Adipose tissue (tissue), 3 donors: Measurements from ENCODE around the gene FCAMR. TPM values are rescaled to one million over a fixed set of nuclear protein-coding genes. Genes with fewer than 3 reads are reported as not detected.

ENCODE experiments used
- H3K27ac ChIP-seq: one replicate; pipeline ENCODE4 v1.5.1; 2013; ENCODE audit warnings: low read depth, low read length
- WGBS, 3 donors: extraction: QIAGEN DNeasy Blood & Tissue Kit; methylation state at CpG; one replicate each; pipeline ENCODE4 v1.1.7; 2013; 5-methylcytosine and 5-hydroxymethylcytosine counted together
- polyA plus RNA-seq, 3 donors: library from polyadenylated mRNA; stranded (reverse); fragments of 200-250 nt; gene quantifications; one replicate each; pipeline ENCODE4 v1.2.3, GENCODE V29; 2013
- donor health status: healthy with polysubstance abuse.
- donor health status: Bipolar disorder and iron deficiency.
- donor health status: healthy.

Gene FCAMR
- polyA plus RNA-seq, 3 donors, result 0.90 TPM; not detected in 2

DNA sequence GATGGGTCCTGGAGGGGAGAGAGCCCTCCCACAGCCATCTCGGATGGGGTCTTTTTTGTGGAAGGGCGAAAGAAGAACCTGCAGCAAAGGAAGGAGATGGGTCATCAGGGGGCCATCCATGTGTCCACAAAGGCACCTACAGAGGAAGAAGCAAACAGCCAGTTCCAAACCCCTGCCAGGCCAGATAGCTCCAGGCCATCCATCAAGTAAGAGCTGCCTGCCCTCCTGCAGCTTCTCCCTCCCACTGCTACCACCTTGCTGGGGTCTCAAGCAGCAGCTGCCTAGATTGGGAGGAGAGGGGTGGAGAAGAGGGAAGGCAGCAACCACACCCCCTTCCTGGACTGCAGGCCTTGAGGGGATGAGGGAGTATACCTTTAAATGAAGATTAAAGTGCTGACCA is 4.5 kb downstream of the FCAMR start:
- WGBS, 3 donors, result 69 to 100% (median 89%) methylated on average over 2 of the region's 2 CpGs

DNA sequence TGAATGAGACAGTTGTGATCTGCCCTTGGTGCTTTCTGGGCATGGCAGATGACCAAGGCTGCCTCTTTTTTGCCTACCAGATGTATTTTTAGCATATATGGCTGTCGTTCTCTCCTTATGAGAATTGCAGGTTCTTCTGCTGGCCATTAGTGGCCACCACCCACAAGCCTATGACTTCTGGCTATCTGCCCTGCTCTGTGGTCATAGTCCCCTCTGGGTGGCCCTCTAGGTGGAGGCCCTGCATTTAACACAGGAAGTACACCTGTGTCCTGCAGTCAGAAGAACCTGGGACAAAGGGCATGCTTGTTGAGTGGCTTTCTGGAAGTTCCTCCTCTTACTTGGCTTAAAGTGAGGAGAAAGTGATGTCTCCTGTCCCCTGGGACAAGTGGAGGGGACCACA is 6.5 kb downstream of the FCAMR start:
- WGBS, 3 donors, result 79 to 92% (median 90%) methylated on average over 1 of the region's 1 CpG
- H3K27ac ChIP-seq, result no peak overlapping the region

More for the DNA sequence above, 4.5 kb downstream of the FCAMR start:
- no peak overlapping the region for H3K27ac ChIP-seq

DNA sequence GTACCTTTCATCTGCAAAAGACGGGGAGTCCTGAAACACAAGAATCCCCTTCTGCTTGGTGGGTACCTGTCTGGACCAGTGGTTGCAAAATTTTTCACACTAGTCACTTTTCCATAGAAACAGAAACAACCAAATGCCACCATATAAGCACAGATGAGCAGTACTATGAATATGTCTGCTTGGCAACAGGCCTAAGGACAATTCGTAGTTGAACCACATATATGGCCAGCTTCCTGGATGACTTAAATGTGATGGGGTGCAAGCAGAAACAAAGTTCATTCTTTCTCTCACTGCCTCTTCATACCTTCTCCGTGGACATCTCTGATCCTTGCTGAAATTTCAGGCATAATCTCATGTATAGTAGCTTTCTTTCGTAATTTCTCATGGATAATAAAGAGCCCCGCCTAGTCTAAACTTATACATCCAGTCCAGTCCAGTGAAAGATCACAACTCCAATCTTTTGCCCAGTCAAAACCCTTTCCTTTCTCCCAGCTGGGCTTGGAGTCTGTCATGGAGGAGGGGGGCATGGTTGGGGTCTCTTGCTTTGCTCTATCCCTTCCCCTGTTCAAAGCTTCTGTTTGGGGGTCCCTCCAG is 7.0 kb downstream of the FCAMR start:
- 85 to 88% (median 86%) methylated on average over 5 of the region's 5 CpGs for WGBS, 3 donors
- H3K27ac ChIP-seq, result no peak overlapping the region

DNA sequence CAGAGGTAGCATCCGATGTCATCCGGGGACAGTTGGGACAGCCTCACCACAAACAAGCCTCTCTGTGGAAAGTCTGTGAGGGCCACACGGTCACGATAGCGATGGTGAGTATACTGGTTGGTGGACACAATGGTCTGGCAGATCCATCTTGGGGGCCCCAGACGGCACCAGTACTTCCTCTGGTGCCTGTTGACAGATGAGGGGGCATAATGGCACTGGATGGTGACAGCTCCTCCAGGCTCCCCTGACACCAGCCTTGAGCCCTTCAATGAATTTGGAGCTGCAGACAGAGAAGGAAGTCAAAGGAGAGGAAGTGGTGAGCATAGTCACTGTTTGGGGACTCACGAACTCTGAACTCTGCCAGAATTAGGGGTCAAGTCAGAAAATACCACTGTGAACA is 8.0 kb downstream of the FCAMR start:
- WGBS, 3 donors, result 71 to 88% (median 83%) methylated on average over 7 of the region's 7 CpGs
- no peak overlapping the region for H3K27ac ChIP-seq

DNA sequence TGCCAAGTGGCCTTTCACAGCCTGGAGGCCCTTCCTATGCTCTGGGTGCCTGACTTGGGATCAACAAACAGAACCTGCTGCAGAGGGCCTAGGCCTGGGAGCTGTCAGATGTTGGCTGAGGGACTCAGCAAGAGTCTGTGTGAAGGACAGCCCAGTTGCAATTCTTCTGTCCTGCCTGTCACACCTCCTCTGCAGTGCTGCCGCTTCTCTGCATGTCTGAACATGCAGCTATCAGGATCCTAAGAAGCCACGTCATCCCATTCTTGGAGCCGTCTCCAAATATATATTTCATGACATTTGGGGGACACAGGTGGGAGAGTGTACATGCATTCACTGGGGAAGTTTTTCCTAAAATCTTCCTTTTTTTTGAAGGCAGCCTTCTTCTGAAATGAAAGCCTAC is 8.6 kb downstream of the FCAMR start:
- 57 to 96% (median 73%) methylated on average over 3 of the region's 3 CpGs for WGBS, 3 donors
- no peak overlapping the region for H3K27ac ChIP-seq

DNA sequence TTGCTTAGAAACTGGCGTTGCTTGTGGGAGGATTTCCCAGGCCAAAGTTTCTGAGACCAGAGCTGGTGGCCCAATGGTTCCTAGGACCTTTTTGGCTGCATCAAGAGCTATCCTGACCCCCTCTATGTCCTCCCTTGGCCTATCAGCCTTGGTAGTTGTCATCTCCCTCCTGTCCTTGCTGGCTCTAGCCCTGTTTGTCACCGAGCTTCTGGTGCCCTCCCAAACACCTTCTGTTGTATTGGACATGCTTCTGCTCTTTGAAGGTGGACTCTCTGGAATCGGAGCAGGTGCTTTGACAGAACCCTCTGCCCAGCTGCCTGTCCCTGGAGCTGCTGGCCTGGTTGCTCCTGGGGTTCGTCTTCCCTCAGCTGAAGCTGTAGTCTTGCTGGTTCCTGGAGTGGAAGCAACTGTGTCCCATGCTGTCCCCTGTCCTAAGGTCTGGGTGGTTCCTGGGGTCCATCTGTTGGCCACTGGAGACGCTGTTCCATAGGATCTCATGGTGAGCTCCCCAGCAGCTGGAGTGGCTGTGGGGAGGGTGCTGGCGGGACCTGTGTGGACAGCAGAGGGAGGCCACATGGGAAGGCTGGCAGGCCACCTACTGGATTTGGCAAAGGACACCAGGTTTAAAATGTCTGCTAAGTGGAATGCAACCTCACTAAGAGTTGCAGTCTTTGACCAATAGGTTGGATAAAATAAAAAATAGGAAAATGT is 9.4 kb downstream of the FCAMR start:
- WGBS, 3 donors, result 87 to 91% (median 88%) methylated on average over 6 of the region's 6 CpGs
- H3K27ac ChIP-seq, result no peak overlapping the region

DNA sequence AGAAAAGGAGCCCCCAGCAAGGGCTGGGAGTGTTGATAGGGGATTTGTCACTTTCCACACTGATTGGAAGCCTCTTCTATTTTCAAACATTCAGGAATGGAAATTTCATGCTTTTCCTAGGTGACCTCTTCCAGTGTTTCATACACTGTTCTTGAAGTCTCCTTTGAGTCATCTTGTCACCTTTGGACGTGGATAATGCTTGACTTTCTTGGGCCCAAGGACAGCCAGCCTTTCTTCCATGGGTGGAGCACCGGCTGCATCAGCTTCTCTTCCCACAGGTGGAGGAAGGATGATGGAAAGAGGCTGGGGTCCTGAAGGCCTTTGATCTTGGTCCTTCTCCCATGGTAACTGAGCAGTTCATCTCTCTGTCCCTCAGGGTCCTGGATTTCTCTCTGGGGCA is 12.1 kb downstream of the FCAMR start:
- WGBS, 3 donors, result 75 to 81% (median 80%) methylated on average over 2 of the region's 2 CpGs
- no peak overlapping the region for H3K27ac ChIP-seq

DNA sequence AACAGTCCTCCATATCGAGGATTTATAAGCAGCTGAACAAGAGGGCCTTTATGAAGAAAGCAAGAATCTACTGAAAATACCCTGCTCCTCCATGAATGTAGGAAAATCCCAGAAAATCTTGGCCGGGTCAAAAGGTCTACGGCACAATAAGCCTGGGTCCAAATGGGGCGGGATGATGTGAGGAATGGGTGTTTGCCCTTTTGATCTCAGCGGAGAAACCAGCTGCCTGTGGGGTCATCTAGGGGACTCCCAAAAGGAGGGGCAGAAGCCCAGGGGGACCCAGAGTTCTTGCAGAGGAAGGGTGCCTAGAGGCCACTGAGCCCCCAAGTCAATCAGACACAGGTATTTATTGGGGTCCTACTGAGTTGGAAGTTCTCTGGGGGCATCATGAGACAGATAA is 12.6 kb downstream of the FCAMR start:
- WGBS, 3 donors, result 83 to 88% (median 87%) methylated on average over 5 of the region's 5 CpGs
- no peak overlapping the region for H3K27ac ChIP-seq

DNA sequence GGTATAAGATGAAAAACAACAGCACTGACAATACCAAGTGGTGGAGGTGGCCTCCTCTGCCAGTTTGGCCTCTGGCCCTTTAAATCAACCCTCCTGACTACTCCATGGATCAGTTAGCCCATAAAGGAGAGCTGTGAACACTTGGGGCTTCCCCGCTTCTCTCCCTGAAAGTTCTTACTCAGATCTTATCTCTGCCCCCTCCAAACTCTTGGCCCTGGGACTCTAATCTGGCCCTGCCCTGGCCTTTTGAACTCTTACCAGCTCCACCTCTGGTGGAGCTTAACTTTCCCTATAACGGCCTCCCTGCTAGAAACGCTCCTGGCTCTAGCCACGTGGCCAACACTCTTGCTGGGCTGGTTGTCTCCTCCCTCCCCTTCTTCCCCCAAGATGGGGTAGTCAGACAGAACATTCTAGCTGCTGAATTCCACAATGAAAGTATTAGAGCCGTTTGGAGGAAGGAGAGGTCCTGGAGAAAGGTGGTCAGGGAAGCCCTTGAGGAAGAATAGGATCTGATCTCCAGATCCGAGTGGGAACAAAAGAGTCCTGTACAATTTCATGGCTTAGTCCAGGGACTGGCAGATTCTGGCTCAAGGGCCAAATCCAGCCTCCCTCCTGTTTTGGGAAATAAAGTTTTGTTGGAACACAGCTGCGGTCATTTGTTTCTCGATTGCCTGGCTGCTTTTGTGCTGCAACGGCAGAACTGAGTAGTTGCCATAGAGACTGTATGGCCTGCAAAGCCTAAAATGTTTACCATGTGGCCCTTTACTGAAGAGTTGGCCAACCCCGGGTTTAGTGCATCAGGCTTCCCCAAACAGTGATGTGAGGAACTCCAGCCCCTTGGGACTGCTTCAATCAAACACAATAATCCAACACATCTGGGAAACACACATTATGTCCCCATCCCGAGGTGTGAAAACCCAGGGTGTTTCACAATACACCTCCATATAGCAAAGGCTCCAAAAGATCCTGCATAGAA is 14.5 kb downstream of the FCAMR start:
- WGBS, 3 donors, result 51 to 68% (median 60%) methylated on average over 11 of the region's 11 CpGs
- H3K27ac ChIP-seq, result no peak overlapping the region

DNA sequence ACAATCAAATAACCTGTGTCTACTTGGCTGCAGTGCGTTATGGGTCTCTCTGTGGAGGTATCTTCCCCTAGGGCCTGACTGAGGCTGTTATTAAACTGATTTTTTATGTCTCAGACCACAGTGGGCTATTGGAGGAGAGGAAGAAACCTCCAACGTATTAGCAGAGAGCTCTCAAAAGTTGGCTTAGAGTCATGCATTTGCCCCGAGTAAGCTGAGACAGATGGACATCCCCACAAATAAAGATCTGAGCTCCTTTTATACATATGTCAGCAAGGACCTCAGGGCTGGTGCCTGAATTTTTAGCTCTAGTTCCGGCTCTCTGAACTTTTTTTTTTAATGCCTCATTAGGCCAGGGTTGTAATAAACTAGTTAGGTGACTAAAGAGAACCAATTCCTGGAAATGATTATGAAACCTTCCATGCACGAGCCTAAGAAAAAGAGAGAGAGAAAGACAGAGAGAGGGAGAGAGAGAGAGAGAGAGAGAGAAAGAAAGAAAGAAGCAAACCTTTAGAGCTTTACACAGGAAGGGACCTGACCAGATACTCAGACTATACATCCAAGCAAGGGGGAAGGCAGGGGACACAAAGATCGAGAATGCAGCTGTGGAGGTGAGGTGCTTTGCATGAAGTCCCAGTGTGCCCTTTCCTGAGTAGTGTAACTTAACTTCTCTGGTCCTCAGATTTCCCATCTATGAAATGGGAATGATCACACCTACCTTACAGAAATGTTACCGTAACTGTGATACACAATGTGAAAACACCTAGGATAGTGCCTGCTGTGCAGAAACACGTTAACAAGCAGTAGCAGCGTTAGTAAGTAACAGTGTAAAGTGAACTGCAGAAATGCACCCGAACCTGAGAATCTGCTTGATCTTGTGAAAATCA is 15.6 kb downstream of the FCAMR start:
- no peak overlapping the region for H3K27ac ChIP-seq
- 73 to 77% (median 76%) methylated on average over 10 of the region's 10 CpGs for WGBS, 3 donors

DNA sequence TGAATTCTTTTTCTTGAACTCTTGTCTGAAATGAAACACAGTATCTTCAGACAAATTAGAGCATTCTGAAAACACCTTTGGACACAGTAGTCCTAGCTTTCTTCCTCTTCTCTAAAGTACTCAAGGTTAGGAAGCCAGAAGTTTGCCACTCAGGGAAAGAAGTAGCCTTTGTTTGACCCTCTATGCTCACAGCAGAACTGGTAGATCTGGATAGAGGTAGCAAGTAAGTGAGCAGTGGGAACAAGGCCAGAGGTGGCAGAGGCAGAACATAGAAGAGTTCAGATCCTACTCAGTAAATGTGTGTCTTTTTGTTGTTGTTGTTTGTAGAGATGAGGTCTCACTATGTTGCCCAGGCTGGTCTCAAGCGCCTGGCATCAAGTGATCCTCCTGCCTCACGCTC is 16.6 kb downstream of the FCAMR start:
- H3K27ac ChIP-seq, result no peak overlapping the region

DNA sequence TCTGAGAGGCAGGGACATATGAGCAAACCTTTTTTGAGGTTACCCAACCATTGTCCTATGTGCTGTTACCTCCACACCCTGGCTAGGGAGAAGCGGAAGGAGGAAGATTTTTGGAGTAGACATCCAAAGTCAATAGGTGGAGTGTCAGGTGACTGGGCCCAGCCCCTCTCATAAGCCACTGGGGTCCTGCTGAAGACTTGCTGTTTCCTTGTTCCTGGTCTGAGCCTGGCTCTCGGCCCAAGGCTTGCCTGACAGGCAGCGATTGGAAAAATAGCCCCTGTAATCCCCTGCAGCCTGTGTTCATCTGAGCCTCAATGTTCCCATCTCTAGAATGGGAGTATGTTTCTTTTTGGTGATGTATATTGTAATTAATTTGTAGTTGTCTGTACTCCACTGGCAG is 17.1 kb downstream of the FCAMR start:
- WGBS, 3 donors, result 84 to 87% (median 87%) methylated on average over 3 of the region's 3 CpGs
- no peak overlapping the region for H3K27ac ChIP-seq

More for the DNA sequence above, 16.6 kb downstream of the FCAMR start:
- WGBS, 3 donors, result 87 to 97% (median 94%) methylated on average over 2 of the region's 2 CpGs

DNA sequence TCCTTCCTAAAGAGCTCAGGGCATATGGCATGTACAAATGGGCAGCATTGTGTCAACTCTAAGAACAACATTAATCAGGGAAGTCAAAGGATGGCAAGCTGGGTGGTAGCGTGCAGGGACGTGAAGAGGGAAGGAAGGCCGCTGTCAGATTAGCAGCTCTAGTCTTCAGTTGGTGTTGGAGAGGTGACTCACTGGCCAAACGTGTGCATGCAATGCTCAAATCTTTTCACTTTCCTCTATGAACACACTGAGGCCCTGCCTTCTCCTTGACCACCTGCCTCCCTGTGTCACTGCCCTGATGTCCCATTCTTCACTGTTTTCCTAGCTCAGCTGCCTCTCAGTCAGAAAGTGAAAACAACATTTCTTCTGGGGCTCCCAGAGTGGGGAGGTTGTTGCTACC is 18.1 kb downstream of the FCAMR start:
- no peak overlapping the region for H3K27ac ChIP-seq
- WGBS, 3 donors, result 44 to 77% (median 55%) methylated on average over 4 of the region's 4 CpGs

DNA sequence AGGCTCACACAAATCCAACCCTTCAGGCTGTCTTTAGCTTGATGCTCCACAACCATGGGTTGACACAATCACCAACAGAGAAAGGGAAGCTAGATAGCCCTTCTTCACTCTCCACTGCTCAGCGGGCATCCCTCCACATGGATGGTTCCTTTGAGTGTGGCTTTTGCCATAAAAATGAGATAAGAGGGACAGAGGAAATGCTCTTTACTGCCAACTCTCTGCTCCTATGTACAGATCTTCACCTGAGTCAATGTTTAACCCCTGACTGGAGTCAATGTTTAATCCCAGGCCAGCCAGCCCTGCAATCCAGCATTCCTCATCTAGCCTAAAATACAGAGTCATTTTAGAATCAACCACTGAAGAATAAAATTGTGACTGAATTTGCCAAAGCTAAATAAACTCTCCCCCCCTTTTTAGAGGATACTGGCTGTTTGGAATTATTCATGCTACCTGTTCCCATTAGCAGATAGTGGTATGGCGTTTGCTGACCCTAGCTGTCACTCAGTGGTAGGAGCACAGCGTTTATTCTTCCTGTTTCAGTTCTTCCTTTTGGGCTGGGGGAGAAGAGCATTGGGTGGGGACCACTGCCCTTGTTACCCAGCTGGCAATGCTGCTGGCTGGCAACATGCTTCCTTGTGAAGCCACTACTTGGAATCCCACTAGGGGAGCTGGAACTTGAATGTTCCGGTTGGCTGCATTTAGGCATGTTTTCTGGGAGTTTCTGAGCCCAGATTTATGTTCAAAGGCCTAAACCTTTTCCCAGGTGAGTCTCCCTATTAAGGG is 18.8 kb downstream of the FCAMR start:
- no peak overlapping the region for H3K27ac ChIP-seq
- 54 to 73% (median 63%) methylated on average over 4 of the region's 4 CpGs for WGBS, 3 donors

DNA sequence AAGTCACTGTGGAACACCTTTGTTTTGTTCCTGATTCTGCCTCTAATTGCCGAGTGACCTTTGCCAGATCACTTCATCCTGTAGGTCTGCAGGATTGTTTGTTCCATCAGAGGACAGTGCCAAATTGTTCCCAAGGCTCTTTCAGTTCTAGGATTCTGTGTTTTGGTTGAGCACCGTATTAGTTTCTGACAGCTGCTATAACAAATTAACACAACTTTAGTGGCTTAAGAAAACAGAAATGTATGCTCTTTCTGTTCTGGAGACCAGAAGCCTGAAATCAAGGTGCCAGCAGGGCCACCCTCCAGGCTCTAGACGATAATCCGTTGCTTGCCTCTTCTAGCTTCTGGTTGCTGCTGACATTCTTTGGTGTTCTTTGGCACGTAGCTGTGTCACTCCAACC is 20.6 kb downstream of the FCAMR start:
- no peak overlapping the region for H3K27ac ChIP-seq
- 87 to 93% (median 91%) methylated on average over 5 of the region's 5 CpGs for WGBS, 3 donors

DNA sequence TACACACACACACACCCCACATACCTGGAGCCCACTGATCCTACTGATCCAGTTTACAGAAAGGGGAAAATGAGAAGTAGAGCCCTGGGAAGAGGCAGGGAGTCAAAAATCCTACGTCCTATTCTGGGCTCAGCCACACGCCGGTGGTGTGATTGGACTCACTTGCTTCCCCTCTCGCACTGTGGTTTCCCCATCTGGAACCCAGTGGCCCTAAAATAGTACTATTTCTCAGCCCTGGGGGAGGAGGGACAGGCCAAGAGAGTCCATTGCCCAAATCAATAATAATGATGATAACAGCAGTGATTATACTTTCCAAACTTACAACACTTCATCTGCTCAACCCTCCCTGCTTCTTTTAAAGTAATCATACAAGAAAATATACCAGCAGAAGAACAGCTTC is 21.1 kb downstream of the FCAMR start:
- WGBS, 3 donors, result 40 to 80% (median 69%) methylated on average over 4 of the region's 4 CpGs
- H3K27ac ChIP-seq, result no peak overlapping the region

DNA sequence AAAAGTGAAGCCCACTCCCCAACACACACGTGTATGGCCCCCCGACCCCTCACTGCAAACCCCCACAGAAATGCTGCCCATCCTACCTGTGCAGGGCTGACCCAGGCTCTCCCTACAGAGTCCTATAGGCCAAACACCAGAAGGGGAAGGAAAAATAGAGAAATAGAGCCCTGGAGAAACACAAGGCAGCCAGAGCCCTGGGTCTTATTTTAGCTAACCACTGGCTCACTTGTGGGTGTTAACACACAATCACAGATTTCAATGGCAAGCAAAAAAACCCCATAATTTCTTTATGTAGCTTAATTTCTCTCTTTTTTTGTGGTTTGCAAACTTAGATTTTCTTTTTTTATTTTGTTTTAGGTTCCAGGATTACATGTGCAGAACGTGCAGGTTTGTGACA is 23.0 kb downstream of the FCAMR start:
- WGBS, 3 donors, result 81 to 82% (median 81%) methylated on average over 3 of the region's 3 CpGs
- no peak overlapping the region for H3K27ac ChIP-seq

DNA sequence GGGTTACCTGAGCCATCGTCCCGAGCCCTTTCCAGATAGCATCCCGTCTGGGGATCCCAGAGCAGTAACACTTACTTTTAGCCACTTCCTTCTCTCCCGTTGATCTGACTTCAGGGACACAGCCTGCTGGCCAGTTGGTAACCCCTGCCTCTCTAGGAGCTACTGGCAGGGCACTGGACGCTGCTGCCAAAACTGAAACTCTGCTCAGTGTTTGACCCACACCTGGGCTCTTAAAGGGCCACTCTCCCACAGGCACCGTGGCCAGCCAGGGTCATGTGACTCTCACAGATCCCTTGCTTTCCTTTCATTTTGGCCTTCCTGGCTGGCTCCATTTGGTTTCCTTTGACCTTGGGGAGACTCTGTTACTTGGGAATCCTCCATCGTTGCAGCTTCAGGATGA is 24.0 kb downstream of the FCAMR start, which contains the start of gene PIGR:
Gene PIGR, minus strand, starts transcription at position 206 of the 400 bp plus-strand sequence. CDS start 5,935 bp downstream, outside the sequence.
- H3K27ac ChIP-seq, result no peak within 1 kb of the TSS

More for the DNA sequence above, 24.0 kb downstream of the FCAMR start, which contains the start of gene PIGR:
- WGBS, 3 donors, result 36 to 61% (median 47%) methylated on average over 7 of the region's 7 CpGs
